Body of pancreas (tissue), 4 donors: ENCODE data around the gene XPO6.

Experiments
- CTCF ChIP-seq, 7 experiments: fragments of 450-650 bp in 4 of 7; fragments of 200-600 bp in 3 of 7; sonication (generic) in 3 of 7; IDR thresholded peaks; one replicate each; pipeline ENCODE4 v1.5.1; 2016 to 2019; ENCODE audit warnings: antibody characterized with exemption in 7 of 7
- POLR2A ChIP-seq, 3 donors: fragments of 450-650 bp; IDR thresholded peaks; one replicate each; pipeline ENCODE4 v1.6.1; 2016; ENCODE audit warnings: antibody characterized with exemption in 3 of 3, mild to moderate bottlenecking in 2 of 3

- TF ChIP-seq POLR2A (IDR thresholded peaks at IDR 0.05) (peak; percentile 13 to 38 (median 18)), CTCF (IDR thresholded peaks at IDR 0.05) (no peak)
These were observed 681 bp downstream of the XPO6 start for GRCh38 chr16:28210979-28211588.
